HepG2 (cell line): ENCODE measurements around the gene OSBPL2.

ENCODE experiments used
- HDAC6 ChIP-seq: fragments of 200-600 bp; sonication (generic); IDR thresholded peaks from 2 replicates; pipeline ENCODE4 v1.7.0; 2017; ENCODE audit warnings: mild to moderate bottlenecking, antibody characterized with exemption, low read length, low read depth
- KDM5A ChIP-seq: fragments of 200-600 bp; sonication (generic); IDR thresholded peaks from 2 replicates; pipeline ENCODE4 v1.7.0; 2018; ENCODE audit warnings: antibody characterized with exemption, mild to moderate bottlenecking, low read length, borderline replicate concordance
- STAT5B ChIP-seq: sonication (generic); formaldehyde crosslinking; IDR thresholded peaks from 2 replicates; pipeline ENCODE4 v1.4.0; 2020; ENCODE audit warnings: missing genetic modification reagents
- ZBTB42 ChIP-seq: sonication (generic); formaldehyde crosslinking; IDR thresholded peaks from 2 replicates; pipeline ENCODE4 v1.5.0; 2020; ENCODE audit warnings: mild to moderate bottlenecking, missing genetic modification reagents
- ZBTB8A ChIP-seq: sonication (generic); formaldehyde crosslinking; IDR thresholded peaks from 2 replicates; pipeline ENCODE4 v1.4.0; 2020; ENCODE audit warnings: mild to moderate bottlenecking, low read depth, missing genetic modification reagents, borderline replicate concordance
- TF ChIP-seq, protein P1 (sequence below): sonication (generic); formaldehyde crosslinking; IDR thresholded peaks from 2 replicates; pipeline ENCODE4 v1.5.0; 2020; ENCODE audit warnings: mild to moderate bottlenecking, missing genetic modification reagents, moderate library complexity
- TF ChIP-seq, protein P2 (sequence below): sonication (generic); formaldehyde crosslinking; IDR thresholded peaks from 2 replicates; pipeline ENCODE4 v1.5.1; 2020; ENCODE audit warnings: mild to moderate bottlenecking, missing genetic modification reagents, moderate library complexity
- TF ChIP-seq, protein P3 (sequence below): sonication (generic); formaldehyde crosslinking; conservative IDR thresholded peaks from 2 replicates; pipeline ENCODE4 v1.4.0; 2020; ENCODE audit warnings: missing genetic modification reagents

DNA sequence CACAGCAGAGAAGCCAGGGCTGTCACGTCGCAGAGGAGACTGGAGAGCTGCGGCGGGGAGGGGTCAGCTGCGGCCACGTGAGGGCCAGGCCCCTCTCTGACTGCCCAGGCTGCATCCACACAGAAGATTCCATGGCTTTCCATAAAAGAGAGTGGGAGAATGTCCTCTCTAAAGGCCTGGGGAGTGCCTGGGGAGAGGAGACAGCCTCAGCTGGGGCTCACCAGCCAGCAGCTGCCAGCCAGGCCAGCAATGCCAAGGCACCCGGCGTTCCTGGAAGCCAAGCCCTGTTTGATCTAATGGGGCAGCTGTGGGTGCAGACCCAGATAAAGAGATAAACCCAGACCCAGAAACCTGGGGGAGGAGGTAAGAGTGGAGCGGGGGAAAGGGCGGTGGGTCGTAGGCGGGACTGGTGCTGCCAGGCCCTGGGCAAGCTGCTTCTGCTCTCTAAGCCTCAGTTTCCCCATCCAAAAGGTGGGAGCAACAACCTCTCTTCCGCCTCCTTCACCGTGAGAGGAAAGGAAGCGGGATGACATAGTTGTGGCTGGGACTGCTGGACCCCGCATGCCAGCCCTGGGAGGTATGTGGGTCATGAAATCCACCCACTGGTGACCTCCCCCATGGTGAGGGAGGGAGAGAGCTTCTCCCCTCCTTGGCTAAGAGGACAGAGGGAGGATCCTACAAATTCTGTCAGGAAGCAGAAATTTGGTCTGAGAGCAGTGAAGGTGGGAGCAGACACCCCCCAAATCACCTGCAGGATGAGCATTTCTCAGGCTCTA lies 3.1 kb upstream of the OSBPL2 start:
- TF ChIP-seq ZBTB8A (CRISPR knock-in tag): no peak
- TF ChIP-seq, protein P1, sequence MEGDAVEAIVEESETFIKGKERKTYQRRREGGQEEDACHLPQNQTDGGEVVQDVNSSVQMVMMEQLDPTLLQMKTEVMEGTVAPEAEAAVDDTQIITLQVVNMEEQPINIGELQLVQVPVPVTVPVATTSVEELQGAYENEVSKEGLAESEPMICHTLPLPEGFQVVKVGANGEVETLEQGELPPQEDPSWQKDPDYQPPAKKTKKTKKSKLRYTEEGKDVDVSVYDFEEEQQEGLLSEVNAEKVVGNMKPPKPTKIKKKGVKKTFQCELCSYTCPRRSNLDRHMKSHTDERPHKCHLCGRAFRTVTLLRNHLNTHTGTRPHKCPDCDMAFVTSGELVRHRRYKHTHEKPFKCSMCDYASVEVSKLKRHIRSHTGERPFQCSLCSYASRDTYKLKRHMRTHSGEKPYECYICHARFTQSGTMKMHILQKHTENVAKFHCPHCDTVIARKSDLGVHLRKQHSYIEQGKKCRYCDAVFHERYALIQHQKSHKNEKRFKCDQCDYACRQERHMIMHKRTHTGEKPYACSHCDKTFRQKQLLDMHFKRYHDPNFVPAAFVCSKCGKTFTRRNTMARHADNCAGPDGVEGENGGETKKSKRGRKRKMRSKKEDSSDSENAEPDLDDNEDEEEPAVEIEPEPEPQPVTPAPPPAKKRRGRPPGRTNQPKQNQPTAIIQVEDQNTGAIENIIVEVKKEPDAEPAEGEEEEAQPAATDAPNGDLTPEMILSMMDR: no peak
- TF ChIP-seq ZBTB42 (CRISPR knock-in tag): no peak
- TF ChIP-seq, protein P2, sequence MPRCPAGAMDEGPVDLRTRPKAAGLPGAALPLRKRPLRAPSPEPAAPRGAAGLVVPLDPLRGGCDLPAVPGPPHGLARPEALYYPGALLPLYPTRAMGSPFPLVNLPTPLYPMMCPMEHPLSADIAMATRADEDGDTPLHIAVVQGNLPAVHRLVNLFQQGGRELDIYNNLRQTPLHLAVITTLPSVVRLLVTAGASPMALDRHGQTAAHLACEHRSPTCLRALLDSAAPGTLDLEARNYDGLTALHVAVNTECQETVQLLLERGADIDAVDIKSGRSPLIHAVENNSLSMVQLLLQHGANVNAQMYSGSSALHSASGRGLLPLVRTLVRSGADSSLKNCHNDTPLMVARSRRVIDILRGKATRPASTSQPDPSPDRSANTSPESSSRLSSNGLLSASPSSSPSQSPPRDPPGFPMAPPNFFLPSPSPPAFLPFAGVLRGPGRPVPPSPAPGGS: no peak
- no peak for TF ChIP-seq STAT5B (CRISPR knock-in tag)
- no peak for TF ChIP-seq HDAC6
- TF ChIP-seq, protein P3, sequence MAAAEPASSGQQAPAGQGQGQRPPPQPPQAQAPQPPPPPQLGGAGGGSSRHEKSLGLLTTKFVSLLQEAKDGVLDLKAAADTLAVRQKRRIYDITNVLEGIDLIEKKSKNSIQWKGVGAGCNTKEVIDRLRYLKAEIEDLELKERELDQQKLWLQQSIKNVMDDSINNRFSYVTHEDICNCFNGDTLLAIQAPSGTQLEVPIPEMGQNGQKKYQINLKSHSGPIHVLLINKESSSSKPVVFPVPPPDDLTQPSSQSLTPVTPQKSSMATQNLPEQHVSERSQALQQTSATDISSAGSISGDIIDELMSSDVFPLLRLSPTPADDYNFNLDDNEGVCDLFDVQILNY (CRISPR knock-in tag): no peak
- TF ChIP-seq KDM5A: no peak
